ENCODE results near the gene IFITM10.

- no peak for TF ChIP-seq CTCF (conservative IDR thresholded peaks at IDR 0.05 in 1 of 2, IDR thresholded peaks at IDR 0.05 in 1 of 2; ENCODE audit: extremely low read depth in 1 of 2, insufficient read depth in 1 of 2, low read depth in 1 of 2, low read length in 2 of 2)
- TF ChIP-seq EZH2 (IDR thresholded peaks at IDR 0.05; ENCODE audit: borderline replicate concordance, low read length), result no peak
Observed at GRCh38 chr11:1703146-1703545, 47.2 kb downstream of the IFITM10 start.

All from mammary epithelial cell (primary cell).